ENCODE results near the gene TMEM81.
A peak's percentile ranks its signal among the peaks of the same experiment; 100 is the strongest.

GRCh38 chr1:205044741-205045140 lies 39.5 kb downstream of the TMEM81 start:
- TF ChIP-seq POLR2A (IDR thresholded peaks at IDR 0.05; ENCODE audit: low read length) (no peak), CTCF (IDR thresholded peaks at IDR 0.05) (no peak), SMC3 (IDR thresholded peaks at IDR 0.05) (no peak), RAD21 (conservative IDR thresholded peaks at IDR 0.05 in 1 of 2, IDR thresholded peaks at IDR 0.05 in 1 of 2) (no peak), POLR2AphosphoS2 (conservative IDR thresholded peaks at IDR 0.05; ENCODE audit: low read length) (no peak), KDM1A (IDR thresholded peaks at IDR 0.05; ENCODE audit: low read depth) (no peak), MYC (IDR thresholded peaks at IDR 0.05; ENCODE audit: borderline replicate concordance, low read length) (no peak), REST (IDR thresholded peaks at IDR 0.05) (peak; percentile 73), CBX8 (IDR thresholded peaks at IDR 0.05) (no peak), CEBPB (IDR thresholded peaks at IDR 0.05) (no peak)

Data from A549 (cell line).